ENCODE measurements around the gene OR8G5. TPM values are rescaled to one million over a fixed set of nuclear protein-coding genes. Genes with fewer than 3 reads are reported as not detected.

The OR8G5 gene
- total and polyA plus RNA-seq, 2 experiments from 2014 or later, result not detected

- H3K9me3 ChIP-seq (ENCODE audit: low read depth), result no peaks in the 10 kb centered on the region
- H3K4me3 ChIP-seq, result no peak overlapping the region
- H3K4me1 ChIP-seq (ENCODE audit: insufficient read depth), result peaks cover 5% of the 10 kb centered on the region
- H3K36me3 ChIP-seq (replicated peaks; ENCODE audit: insufficient read depth, low read depth), result no peaks in the 10 kb centered on the region
- no peak overlapping the region for H2AFZ ChIP-seq
- WGBS (ENCODE audit: low lambda C conversion rate, missing lambda C conversion rate), result 60% methylated on average over 2 of the region's 2 CpGs
- H3K9me2 ChIP-seq (replicated peaks; ENCODE audit: insufficient read depth), result no peaks in the 10 kb centered on the region
- TF ChIP-seq EZH2 (IDR thresholded peaks at IDR 0.05; ENCODE audit: borderline replicate concordance) (no peak), CTCF (IDR thresholded peaks at IDR 0.05; ENCODE audit: poor library complexity) (no peak), EZH2phosphoT487 (IDR thresholded peaks at IDR 0.05; ENCODE audit: low read depth, severe bottlenecking, unreplicated experiment) (no peak)
- peak overlapping the region; percentile 18 for H3K4me2 ChIP-seq
- no peaks in the 10 kb centered on the region for H4K20me1 ChIP-seq (ENCODE audit: insufficient read depth, poor library complexity, severe bottlenecking)
- peak; percentile 48 for DNase-seq (ENCODE audit: low spot score)
- peak overlapping the region; percentile 56 for H3K27ac ChIP-seq
- H3K79me2 ChIP-seq, result no peaks in the 10 kb centered on the region
- H3K27me3 ChIP-seq, result no peaks in the 10 kb centered on the region
These were observed 17.8 kb downstream of the OR8G5 start for GRCh38 chr11:124274000-124274399.

GRCh38 chr11:124276081-124276480 lies 19.9 kb downstream of the OR8G5 start:
- H4K20me1 ChIP-seq (ENCODE audit: insufficient read depth, poor library complexity, severe bottlenecking), result no peaks in the 10 kb centered on the region
- no peaks in the 10 kb centered on the region for H3K9me3 ChIP-seq (ENCODE audit: low read depth)
- no peaks in the 10 kb centered on the region for H3K79me2 ChIP-seq
- no peak overlapping the region for H2AFZ ChIP-seq
- 75% methylated on average over 1 of the region's 1 CpG for WGBS (ENCODE audit: low lambda C conversion rate, missing lambda C conversion rate)
- no peaks in the 10 kb centered on the region for H3K27me3 ChIP-seq
- H3K27ac ChIP-seq, result no peak overlapping the region
- H3K4me3 ChIP-seq, result no peak overlapping the region
- H3K9me2 ChIP-seq (replicated peaks; ENCODE audit: insufficient read depth), result no peaks in the 10 kb centered on the region
- TF ChIP-seq CTCF (IDR thresholded peaks at IDR 0.05; ENCODE audit: poor library complexity) (no peak), EZH2phosphoT487 (IDR thresholded peaks at IDR 0.05; ENCODE audit: low read depth, severe bottlenecking, unreplicated experiment) (no peak), EZH2 (IDR thresholded peaks at IDR 0.05; ENCODE audit: borderline replicate concordance) (no peak)
- peaks cover 5% of the 10 kb centered on the region for H3K4me1 ChIP-seq (ENCODE audit: insufficient read depth)
- no peak for DNase-seq (ENCODE audit: low spot score)
- no peaks in the 10 kb centered on the region for H3K36me3 ChIP-seq (replicated peaks; ENCODE audit: insufficient read depth, low read depth)
- H3K4me2 ChIP-seq, result no peak overlapping the region

GRCh38 chr11:124277207-124277606 lies 21.0 kb downstream of the OR8G5 start:
- Histone ChIP-seq H3K4me2 (no peak overlapping the region), H3K27me3 (no peaks in the 10 kb centered on the region), H3K79me2 (no peaks in the 10 kb centered on the region), H2AFZ (no peak overlapping the region), H3K9me2 (replicated peaks; ENCODE audit: insufficient read depth) (no peaks in the 10 kb centered on the region), H3K27ac (no peak overlapping the region), H4K20me1 (ENCODE audit: insufficient read depth, poor library complexity, severe bottlenecking) (no peaks in the 10 kb centered on the region), H3K9me3 (ENCODE audit: low read depth) (no peaks in the 10 kb centered on the region), H3K36me3 (replicated peaks; ENCODE audit: insufficient read depth, low read depth) (no peaks in the 10 kb centered on the region), H3K4me1 (ENCODE audit: insufficient read depth) (peaks cover 5% of the 10 kb centered on the region), H3K4me3 (no peak overlapping the region)
- no peak for TF ChIP-seq CTCF (IDR thresholded peaks at IDR 0.05; ENCODE audit: poor library complexity)
- no peak for TF ChIP-seq EZH2phosphoT487 (IDR thresholded peaks at IDR 0.05; ENCODE audit: low read depth, severe bottlenecking, unreplicated experiment)
- TF ChIP-seq EZH2 (IDR thresholded peaks at IDR 0.05; ENCODE audit: borderline replicate concordance), result no peak
- WGBS (ENCODE audit: low lambda C conversion rate, missing lambda C conversion rate), result 92% methylated on average over 3 of the region's 3 CpGs
- DNase-seq (ENCODE audit: low spot score), result no peak

- Histone ChIP-seq H3K4me2 (no peak overlapping the region), H2AFZ (no peak overlapping the region), H3K9me3 (ENCODE audit: low read depth) (no peaks in the 10 kb centered on the region), H3K4me3 (no peak overlapping the region), H3K4me1 (ENCODE audit: insufficient read depth) (peaks cover 5% of the 10 kb centered on the region), H3K36me3 (replicated peaks; ENCODE audit: insufficient read depth, low read depth) (no peaks in the 10 kb centered on the region), H3K27ac (no peak overlapping the region), H3K9me2 (replicated peaks; ENCODE audit: insufficient read depth) (no peaks in the 10 kb centered on the region), H4K20me1 (ENCODE audit: insufficient read depth, poor library complexity, severe bottlenecking) (no peaks in the 10 kb centered on the region), H3K79me2 (no peaks in the 10 kb centered on the region), H3K27me3 (no peaks in the 10 kb centered on the region)
- 83% methylated on average over 3 of the region's 3 CpGs for WGBS (ENCODE audit: low lambda C conversion rate, missing lambda C conversion rate)
- TF ChIP-seq EZH2phosphoT487 (IDR thresholded peaks at IDR 0.05; ENCODE audit: low read depth, severe bottlenecking, unreplicated experiment), result no peak
- peak; percentile 9 for TF ChIP-seq CTCF (IDR thresholded peaks at IDR 0.05; ENCODE audit: poor library complexity)
- DNase-seq (ENCODE audit: low spot score), result no peak
These were observed 21.6 kb downstream of the OR8G5 start for GRCh38 chr11:124277804-124278203.
